ENCODE data around the gene ATP8B1. TPM values are rescaled to one million over a fixed set of nuclear protein-coding genes. Genes with fewer than 3 reads are reported as not detected.

Gene ATP8B1
- total RNA-seq, 2 experiments from 2014 or later, result not detected

- Mint-ChIP-seq H3K36me3 (ENCODE audit: low read depth) (peaks cover 6% of the 10 kb centered on the region), H3K4me3 (no peak overlapping the region), H3K27ac (no peak overlapping the region), H3K4me1 (ENCODE audit: low read depth) (no peaks in the 10 kb centered on the region), H3K27me3 (peaks cover 43% of the 10 kb centered on the region), H3K9me3 (peaks cover 13% of the 10 kb centered on the region)
- intact Hi-C loops (cut with DNase I, micrococcal nuclease), result no loop called here
- Histone ChIP-seq H3K27me3 (ENCODE audit: control insufficient read depth in 1 of 2, insufficient read depth in 2 of 2, low read length in 2 of 2) (no peaks in the 10 kb centered on the region), H3K4me1 (ENCODE audit: insufficient read depth, low read length) (no peaks in the 10 kb centered on the region), H3K36me3 (ENCODE audit: insufficient read depth, low read length) (no peaks in the 10 kb centered on the region), H3K27ac (ENCODE audit: low read depth in 1 of 2, low read length in 2 of 2) (no peak overlapping the region), H3K9me3 (ENCODE audit: control insufficient read depth in 1 of 2, insufficient read depth in 1 of 2, low read length in 2 of 2) (peaks cover 10 to 13% of the 10 kb centered on the region in 2 experiments), H3K4me3 (ENCODE audit: low read length) (no peak overlapping the region)
- no peak for ATAC-seq (ENCODE audit: poor library complexity)
- TF ChIP-seq CTCF (IDR thresholded peaks at IDR 0.05), result no peak
- DNase-seq, result no peak
- POLR2A ChIA-PET, result no interaction called here
- CTCF ChIA-PET, result no interaction called here
Observed at GRCh38 chr18:57811477-57812125, 8.5 kb upstream of the ATP8B1 start.

GRCh38 chr18:57809190-57809589, 6.1 kb upstream of the ATP8B1 start:
- TF ChIP-seq CTCF (IDR thresholded peaks at IDR 0.05), result no peak
- intact Hi-C loops (cut with DNase I, micrococcal nuclease), result no loop called here
- H3K4me1 ChIP-seq (ENCODE audit: insufficient read depth, low read length), result no peaks in the 10 kb centered on the region
- Mint-ChIP-seq H3K36me3 (ENCODE audit: low read depth) (peaks cover 6% of the 10 kb centered on the region), H3K4me1 (ENCODE audit: low read depth) (no peaks in the 10 kb centered on the region), H3K27me3 (peaks cover 46% of the 10 kb centered on the region), H3K9me3 (peaks cover 13% of the 10 kb centered on the region), H3K27ac (no peak overlapping the region), H3K4me3 (no peak overlapping the region)
- no peak for DNase-seq
- H3K27me3 ChIP-seq (ENCODE audit: control insufficient read depth in 1 of 2, insufficient read depth in 2 of 2, low read length in 2 of 2), result peaks cover 6 to 14% of the 10 kb centered on the region in 2 experiments
- H3K4me3 ChIP-seq (ENCODE audit: low read length), result no peak overlapping the region
- H3K27ac ChIP-seq (ENCODE audit: low read depth in 1 of 2, low read length in 2 of 2), result no peak overlapping the region
- CTCF ChIA-PET, result no interaction called here
- POLR2A ChIA-PET, result interaction anchor here (0.7 kb wide), 1 partner anchor 35 kb away, joined by 3 read pairs; no protein-coding TSS in a partner anchor
- ATAC-seq (ENCODE audit: poor library complexity), result no peak
- H3K9me3 ChIP-seq (ENCODE audit: control insufficient read depth in 1 of 2, insufficient read depth in 1 of 2, low read length in 2 of 2), result peaks cover 13 to 17% of the 10 kb centered on the region in 2 experiments
- no peaks in the 10 kb centered on the region for H3K36me3 ChIP-seq (ENCODE audit: insufficient read depth, low read length)

GRCh38 chr18:57807336-57808117, 4.4 kb upstream of the ATP8B1 start:
- ATAC-seq (ENCODE audit: poor library complexity), result no peak
- POLR2A ChIA-PET, result no interaction called here
- Mint-ChIP-seq H3K9me3 (peaks cover 5% of the 10 kb centered on the region), H3K4me1 (ENCODE audit: low read depth) (no peaks in the 10 kb centered on the region), H3K4me3 (no peak overlapping the region), H3K27me3 (peaks cover 46% of the 10 kb centered on the region), H3K36me3 (ENCODE audit: low read depth) (peaks cover 6% of the 10 kb centered on the region), H3K27ac (no peak overlapping the region)
- H3K27ac ChIP-seq (ENCODE audit: low read depth in 1 of 2, low read length in 2 of 2), result no peak overlapping the region
- CTCF ChIA-PET, result no interaction called here
- peaks cover 22 to 24% of the 10 kb centered on the region in 2 experiments for H3K27me3 ChIP-seq (ENCODE audit: control insufficient read depth in 1 of 2, insufficient read depth in 2 of 2, low read length in 2 of 2)
- no peaks in the 10 kb centered on the region for H3K36me3 ChIP-seq (ENCODE audit: insufficient read depth, low read length)
- H3K4me1 ChIP-seq (ENCODE audit: insufficient read depth, low read length), result peaks cover 2% of the 10 kb centered on the region
- no peak for TF ChIP-seq CTCF (IDR thresholded peaks at IDR 0.05)
- no peak overlapping the region for H3K4me3 ChIP-seq (ENCODE audit: low read length)
- peaks cover 5 to 27% of the 10 kb centered on the region in 2 experiments for H3K9me3 ChIP-seq (ENCODE audit: control insufficient read depth in 1 of 2, insufficient read depth in 1 of 2, low read length in 2 of 2)
- no peak for DNase-seq
- intact Hi-C loops (cut with DNase I, micrococcal nuclease), result no loop called here
